K562 (cell line): ENCODE results near the gene CCDC87. TPM values are rescaled to one million over a fixed set of nuclear protein-coding genes. Genes with fewer than 3 reads are reported as not detected.

Experiments used
- E4F1 ChIP-seq: fragments of 250-450 bp; sonication (Bioruptor Pico); IDR thresholded peaks from 2 replicates; pipeline ENCODE4 v1.5.0; 2021; ENCODE audit warnings: mild to moderate bottlenecking, borderline replicate concordance
- ERF ChIP-seq: fragments of 450-650 bp; formaldehyde crosslinking; IDR thresholded peaks from 2 replicates; pipeline ENCODE4 v1.4.0; 2020; ENCODE audit warnings: mild to moderate bottlenecking, mixed read lengths
- ETV6 ChIP-seq, 3 experiments: fragments of 150-350 bp in 1 of 3; sonication (generic) in 1 of 3; formaldehyde crosslinking in 1 of 3; IDR thresholded peaks; 2 replicates each; pipeline versions ENCODE4 v1.6.1 to v1.8.0; 2014 to 2022; ENCODE audit warnings: borderline replicate concordance in 2 of 3, low read depth in 2 of 3, antibody characterized with exemption in 1 of 3, low read length in 1 of 3, mild to moderate bottlenecking in 1 of 3, missing genetic modification reagents in 1 of 3
- HDAC8 ChIP-seq: fragments of 450-650 bp; IDR thresholded peaks from 2 replicates; pipeline ENCODE4 v1.6.1; 2016; ENCODE audit warnings: mild to moderate bottlenecking, missing genetic modification characterization, moderate library complexity, missing compliant biosample characterization
- KDM5B ChIP-seq: fragments of 200-600 bp; sonication (generic); IDR thresholded peaks from 2 replicates; pipeline ENCODE4 v1.6.1; 2012; ENCODE audit warnings: low read depth, mild to moderate bottlenecking, moderate library complexity, low read length, control low read depth, inconsistent platforms; ENCODE audit not compliant: insufficient replicate concordance
- L3MBTL2 ChIP-seq: fragments of 450-650 bp; IDR thresholded peaks from 2 replicates; pipeline ENCODE4 v1.6.1; 2016; ENCODE audit warnings: mild to moderate bottlenecking, moderate library complexity
- MED1 ChIP-seq: sonication (generic); formaldehyde crosslinking; IDR thresholded peaks from 2 replicates; pipeline ENCODE4 v1.8.1; 2023; ENCODE audit warnings: missing genetic modification reagents, borderline replicate concordance
- NCOA2 ChIP-seq, 2 experiments: fragments of 450-650 bp; IDR thresholded peaks; 2 replicates each; pipeline ENCODE4 v1.6.1; 2018; ENCODE audit warnings: mild to moderate bottlenecking in 2 of 2, moderate library complexity in 1 of 2; ENCODE audit not compliant: partially characterized antibody in 2 of 2
- RAD51 ChIP-seq: fragments of 450-650 bp; IDR thresholded peaks from 2 replicates; pipeline ENCODE4 v1.7.1; 2016; ENCODE audit warnings: low read depth, mild to moderate bottlenecking, borderline replicate concordance
- RCOR1 ChIP-seq, 2 experiments: IDR thresholded peaks; 2 replicates each; pipeline ENCODE4 v1.6.1; 2012; ENCODE audit warnings: low read depth in 2 of 2, low read length in 2 of 2, borderline replicate concordance in 1 of 2, improper control_type of control experiment in 1 of 2
- SP1 ChIP-seq: sonication (generic); formaldehyde crosslinking; IDR thresholded peaks from 2 replicates; pipeline ENCODE4 v1.8.1; 2022; ENCODE audit warnings: mild to moderate bottlenecking, missing genetic modification reagents
- SREBF2 ChIP-seq: sonication (generic); formaldehyde crosslinking; IDR thresholded peaks from 2 replicates; pipeline ENCODE4 v1.4.0; 2020; ENCODE audit warnings: mild to moderate bottlenecking, missing genetic modification reagents
- STAG1 ChIP-seq: sonication (generic); formaldehyde crosslinking; IDR thresholded peaks from 2 replicates; pipeline ENCODE4 v1.5.0; 2020; ENCODE audit warnings: missing genetic modification reagents, borderline replicate concordance
- THRAP3 ChIP-seq: fragments of 450-650 bp; IDR thresholded peaks from 2 replicates; pipeline ENCODE4 v1.6.1; 2016; ENCODE audit warnings: mild to moderate bottlenecking, inconsistent platforms, borderline replicate concordance
- U2AF2 ChIP-seq: fragments of 200-400 bp; formaldehyde crosslinking; optimal IDR thresholded peaks from 2 replicates; pipeline ENCODE3; 2017; ENCODE audit warnings: low read depth, mild to moderate bottlenecking, low read length
- VEZF1 ChIP-seq: fragments of 200-800 bp; sonication (Bioruptor generic); IDR thresholded peaks from 2 replicates; pipeline ENCODE4 v1.6.1; 2017; ENCODE audit warnings: missing genetic modification characterization, missing compliant biosample characterization
- ZNF224 ChIP-seq: sonication (generic); formaldehyde crosslinking; IDR thresholded peaks from 2 replicates; pipeline ENCODE4 v1.8.0; 2022; ENCODE audit warnings: mild to moderate bottlenecking, missing genetic modification reagents
- ZNF23 ChIP-seq: fragments of 250-450 bp; sonication (Bioruptor Pico); IDR thresholded peaks from 2 replicates; pipeline ENCODE4 v1.4.0; 2020; ENCODE audit warnings: mild to moderate bottlenecking
- ZNF347 ChIP-seq: fragments of 450-650 bp; formaldehyde crosslinking; IDR thresholded peaks from 2 replicates; pipeline ENCODE4 v1.4.0; 2020; ENCODE audit warnings: low read depth, mild to moderate bottlenecking, moderate library complexity
- ZNF830 ChIP-seq: fragments of 250-450 bp; sonication (Bioruptor Pico); IDR thresholded peaks from 2 replicates; pipeline ENCODE4 v1.5.0; 2021; ENCODE audit warnings: mild to moderate bottlenecking
- polyA plus RNA-seq, 8 experiments: library from polyadenylated mRNA; depleted of rRNA in 4 of 8; stranded (reverse) in 5 of 8; unstranded in 3 of 8; fragments of >200 nt; fragmentation: Nextera tagmentation in 2 of 8; fragmentation: Illumina TruSeq in 1 of 8; extraction: Ambion mirVana in 2 of 8; extraction: Trizol in 1 of 8; gene quantifications; 2 replicates each; pipeline versions ENCODE4 v1.2.1 to v1.2.3, GENCODE V29; 2011 to 2014; ENCODE audit warnings: inconsistent platforms in 1 of 8, missing spikeins in 1 of 8
- total RNA-seq, 7 experiments: library from RNA; depleted of rRNA in 6 of 7; stranded (reverse); fragments of >200 nt in 6 of 7; fragmentation: Illumina TruSeq in 2 of 7; extraction: Trizol in 2 of 7; gene quantifications; 2 replicates each; pipeline versions ENCODE4 v1.2.1 to v1.2.3, GENCODE V29; 2011 to 2021; ENCODE audit warnings: low replicate concordance in 1 of 7
- TF ChIP-seq, protein P1 (sequence below): fragments of 250-450 bp; sonication (Bioruptor Pico); IDR thresholded peaks from 2 replicates; pipeline ENCODE4 v1.4.0; 2020; ENCODE audit warnings: mild to moderate bottlenecking, moderate library complexity, borderline replicate concordance

Gene CCDC87
- total and polyA plus RNA-seq, 9 of the 15 experiments (the other 6 are each of a cell fraction or from before 2014, with no cell fraction given), result 0.03 to 0.44 (median 0.15) TPM; not detected in 1

DNA sequence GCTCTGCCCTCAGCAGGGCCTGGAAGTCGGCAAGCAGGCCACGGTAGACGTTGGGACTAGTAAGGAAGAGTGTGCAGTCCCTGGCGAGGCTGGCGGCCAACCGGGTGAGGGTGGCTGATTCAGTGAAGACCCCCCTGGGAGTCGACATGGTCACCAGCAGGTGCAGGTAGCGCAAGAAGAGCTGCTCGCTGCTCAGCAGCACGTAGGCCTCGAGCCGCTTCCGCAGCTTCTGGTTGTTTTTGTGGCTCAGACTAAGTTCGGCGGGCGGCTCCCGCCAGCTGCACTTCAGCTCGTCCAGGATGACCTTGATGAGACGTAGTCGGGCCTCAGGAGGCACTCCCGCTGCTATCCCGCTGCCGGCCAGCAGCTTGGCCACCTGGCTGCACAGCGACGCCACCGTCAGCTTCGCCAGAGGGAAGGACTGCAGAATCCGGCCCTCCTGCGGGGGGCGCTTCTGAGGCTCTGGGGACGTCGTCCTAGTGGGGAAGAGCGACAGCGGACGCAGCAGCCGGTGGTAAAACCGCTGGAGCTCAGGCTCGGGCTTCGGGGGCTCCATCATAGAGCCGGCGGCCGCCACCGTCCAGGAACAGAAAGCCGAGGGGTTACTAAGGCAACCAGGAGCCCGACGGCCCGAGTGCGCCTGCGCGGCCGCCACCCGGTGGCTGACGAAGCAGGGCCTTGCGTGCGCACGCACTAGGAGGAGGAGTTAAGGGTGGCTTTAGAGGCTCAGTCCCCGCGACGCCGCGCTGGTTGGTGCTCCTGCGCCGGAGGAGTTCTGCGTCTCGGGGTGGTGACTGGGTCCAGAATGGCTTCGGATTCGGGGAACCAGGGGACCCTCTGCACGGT is at the start of gene CCDC87, which contains the start of gene CCS (continued):
- TF ChIP-seq STAG1 (CRISPR knock-in tag) (no peak), ZNF347 (CRISPR knock-in tag) (no peak), SP1 (no peak; the same call in 1 of the 2 replicates), ZNF23 (CRISPR knock-in tag) (no peak), ERF (CRISPR knock-in tag) (no peak), ZNF830 (CRISPR knock-in tag) (no peak), SREBF2 (CRISPR knock-in tag) (no peak), L3MBTL2 (peak; percentile 94), RCOR1 (IDR thresholded peaks at IDR 0.05; ENCODE audit: borderline replicate concordance in 1 of 2, low read depth in 2 of 2, low read length in 2 of 2) (peak in 1 of 2 experiments; percentile 56; a peak in 1 of 4 replicates), ETV6 (IDR thresholded peaks at IDR 0.05; ENCODE audit: borderline replicate concordance in 1 of 2, low read depth in 2 of 2, low read length in 1 of 2) (no peak), ETV6 (CRISPR knock-in tag; IDR thresholded peaks at IDR 0.05; ENCODE audit: borderline replicate concordance) (no peak), MED1 (CRISPR knock-in tag) (no peak), U2AF2 (no peak), ZNF224 (no peak), THRAP3 (no peak), NCOA2 (IDR thresholded peaks at IDR 0.05; ENCODE audit: partially characterized antibody in 2 of 2) (no peak), E4F1 (CRISPR knock-in tag) (no peak), KDM5B (peak; percentile 98), VEZF1 (no peak), HDAC8 (tag) (no peak), RAD51 (no peak; the same call in 1 of the 2 replicates)
- TF ChIP-seq, protein P1, sequence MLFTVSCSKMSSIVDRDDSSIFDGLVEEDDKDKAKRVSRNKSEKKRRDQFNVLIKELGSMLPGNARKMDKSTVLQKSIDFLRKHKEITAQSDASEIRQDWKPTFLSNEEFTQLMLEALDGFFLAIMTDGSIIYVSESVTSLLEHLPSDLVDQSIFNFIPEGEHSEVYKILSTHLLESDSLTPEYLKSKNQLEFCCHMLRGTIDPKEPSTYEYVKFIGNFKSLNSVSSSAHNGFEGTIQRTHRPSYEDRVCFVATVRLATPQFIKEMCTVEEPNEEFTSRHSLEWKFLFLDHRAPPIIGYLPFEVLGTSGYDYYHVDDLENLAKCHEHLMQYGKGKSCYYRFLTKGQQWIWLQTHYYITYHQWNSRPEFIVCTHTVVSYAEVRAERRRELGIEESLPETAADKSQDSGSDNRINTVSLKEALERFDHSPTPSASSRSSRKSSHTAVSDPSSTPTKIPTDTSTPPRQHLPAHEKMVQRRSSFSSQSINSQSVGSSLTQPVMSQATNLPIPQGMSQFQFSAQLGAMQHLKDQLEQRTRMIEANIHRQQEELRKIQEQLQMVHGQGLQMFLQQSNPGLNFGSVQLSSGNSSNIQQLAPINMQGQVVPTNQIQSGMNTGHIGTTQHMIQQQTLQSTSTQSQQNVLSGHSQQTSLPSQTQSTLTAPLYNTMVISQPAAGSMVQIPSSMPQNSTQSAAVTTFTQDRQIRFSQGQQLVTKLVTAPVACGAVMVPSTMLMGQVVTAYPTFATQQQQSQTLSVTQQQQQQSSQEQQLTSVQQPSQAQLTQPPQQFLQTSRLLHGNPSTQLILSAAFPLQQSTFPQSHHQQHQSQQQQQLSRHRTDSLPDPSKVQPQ, result no peak
